Stimulated activated CD4-positive, alpha-beta T cell treated with anti-CD3 and anti-CD28 coated beads, TNF-alpha, amount 100 ng/mL, for 4 hours (primary cell): ENCODE data around the gene CDK1.

ENCODE experiments used
- DNase-seq, 3 experiments: peaks; one replicate each; pipeline ENCODE4 v3.0.0-alpha.2; 2020; ENCODE audit warnings: low read depth in 3 of 3

The CDK1 gene

GRCh38 chr10:60778214-60778970 lies at the start of gene CDK1:
TSS of gene CDK1 (plus strand) at chr10:60778478. CDS start at chr10:60780166, 1,688 bp downstream.
- DNase-seq = peak; percentile 84 to 93 (median 90)

GRCh38 chr10:60729106-60729505 lies 49.2 kb upstream of the CDK1 start:
- no peak for DNase-seq

- DNase-seq = no peak
Observed at GRCh38 chr10:60731134-60731885, 47.0 kb upstream of the CDK1 start.

GRCh38 chr10:60732198-60732806 lies 46.0 kb upstream of the CDK1 start:
- no peak for DNase-seq

- no peak for DNase-seq
Observed at GRCh38 chr10:60732807-60733516, 45.3 kb upstream of the CDK1 start.

- no peak for DNase-seq
Observed at GRCh38 chr10:60733517-60733822, 44.8 kb upstream of the CDK1 start.

GRCh38 chr10:60733826-60734225 lies 44.5 kb upstream of the CDK1 start:
- no peak for DNase-seq

GRCh38 chr10:60734226-60734625 lies 44.1 kb upstream of the CDK1 start:
- no peak for DNase-seq

- no peak for DNase-seq
Observed at GRCh38 chr10:60735244-60735643, 43.0 kb upstream of the CDK1 start.

GRCh38 chr10:60737242-60737641 lies 41.0 kb upstream of the CDK1 start:
- no peak for DNase-seq

- DNase-seq = no peak
Observed at GRCh38 chr10:60739558-60739957, 38.7 kb upstream of the CDK1 start.

GRCh38 chr10:60742512-60742911 lies 35.8 kb upstream of the CDK1 start:
- DNase-seq = no peak

GRCh38 chr10:60747817-60748469 lies 30.3 kb upstream of the CDK1 start:
- DNase-seq = no peak

GRCh38 chr10:60753152-60753551 lies 25.1 kb upstream of the CDK1 start:
- DNase-seq = no peak

GRCh38 chr10:60753817-60754216 lies 24.5 kb upstream of the CDK1 start:
- DNase-seq = no peak

GRCh38 chr10:60757420-60757895 lies 20.8 kb upstream of the CDK1 start:
- no peak for DNase-seq

GRCh38 chr10:60759181-60759580 lies 19.1 kb upstream of the CDK1 start:
- DNase-seq = no peak

- DNase-seq = no peak
Observed at GRCh38 chr10:60760711-60761210, 17.5 kb upstream of the CDK1 start.

GRCh38 chr10:60762554-60762953 lies 15.7 kb upstream of the CDK1 start:
- no peak for DNase-seq

- DNase-seq = no peak
Observed at GRCh38 chr10:60767424-60767823, 10.9 kb upstream of the CDK1 start.

GRCh38 chr10:60769406-60769805 lies 8.9 kb upstream of the CDK1 start:
- no peak for DNase-seq
